ENCODE measurements around the gene TPSAB1. TPM values are rescaled to one million over a fixed set of nuclear protein-coding genes. Genes with fewer than 3 reads are reported as not detected.
"Not testable (repeated sequence)": the region's sequence is repeated elsewhere in the genome, so short reads cannot be mapped to it uniquely, and the experiment has no call there.

Gene TPSAB1
- total RNA-seq, 1 donor from 2014 or later, result not detected

DNA sequence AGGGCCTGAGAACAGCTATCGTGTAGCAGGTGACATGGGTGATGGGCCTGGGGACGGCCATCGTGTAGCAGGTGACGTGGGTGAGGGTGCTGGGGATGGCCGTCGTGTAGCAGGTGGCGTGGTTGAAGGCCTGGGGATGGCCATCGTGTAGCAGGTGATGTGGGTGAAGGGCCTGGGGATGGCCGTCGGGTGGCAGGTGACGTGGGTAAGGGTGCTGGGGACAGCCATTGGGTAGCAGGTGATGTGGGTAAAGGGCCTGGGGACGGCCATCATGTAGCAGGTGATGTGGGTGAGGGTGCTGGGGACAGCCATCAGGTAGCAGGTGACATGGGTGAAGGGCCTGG is 30.8 kb downstream of the TPSAB1 start:
- no peak overlapping the region for H3K27ac Mint-ChIP-seq (ENCODE audit: unreplicated experiment)

DNA sequence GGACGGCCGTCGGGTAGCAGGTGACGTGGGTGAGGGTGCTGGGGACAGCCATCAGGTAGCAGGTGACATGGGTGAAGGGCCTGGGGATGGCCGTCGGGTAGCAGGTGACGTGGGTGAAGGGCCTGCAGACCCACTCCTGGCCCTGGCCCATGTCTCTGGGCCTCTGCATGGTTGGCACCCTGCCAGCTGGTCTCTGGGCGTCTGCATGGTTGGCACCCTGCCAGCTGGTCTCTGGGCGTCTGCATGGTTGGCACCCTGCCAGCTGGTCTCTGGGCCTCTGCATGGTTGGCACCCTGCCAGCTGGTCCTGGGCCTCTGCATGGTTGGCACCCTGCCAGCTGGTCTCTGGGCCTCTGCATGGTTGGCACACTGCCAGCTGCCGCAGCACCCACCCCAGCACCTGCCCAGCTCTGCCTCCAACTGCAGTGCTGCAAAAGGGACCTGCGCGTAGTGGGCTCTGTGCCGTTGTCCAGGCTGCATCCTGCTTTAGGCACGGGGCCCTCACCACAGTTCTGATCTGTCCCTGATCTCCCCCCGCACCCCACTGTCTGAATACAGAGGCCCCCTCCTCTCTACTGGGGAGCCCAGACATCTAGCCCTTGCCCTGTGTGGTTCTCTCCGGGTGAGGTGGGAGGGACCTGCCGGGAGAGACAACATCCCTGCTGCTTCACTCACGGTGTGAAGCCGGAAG is 31.4 kb downstream of the TPSAB1 start:
- not testable (repeated sequence) for H3K4me1 Mint-ChIP-seq (ENCODE audit: low read depth, unreplicated experiment)

More for the DNA sequence above, 30.8 kb downstream of the TPSAB1 start:
- TF ChIP-seq, protein P1, sequence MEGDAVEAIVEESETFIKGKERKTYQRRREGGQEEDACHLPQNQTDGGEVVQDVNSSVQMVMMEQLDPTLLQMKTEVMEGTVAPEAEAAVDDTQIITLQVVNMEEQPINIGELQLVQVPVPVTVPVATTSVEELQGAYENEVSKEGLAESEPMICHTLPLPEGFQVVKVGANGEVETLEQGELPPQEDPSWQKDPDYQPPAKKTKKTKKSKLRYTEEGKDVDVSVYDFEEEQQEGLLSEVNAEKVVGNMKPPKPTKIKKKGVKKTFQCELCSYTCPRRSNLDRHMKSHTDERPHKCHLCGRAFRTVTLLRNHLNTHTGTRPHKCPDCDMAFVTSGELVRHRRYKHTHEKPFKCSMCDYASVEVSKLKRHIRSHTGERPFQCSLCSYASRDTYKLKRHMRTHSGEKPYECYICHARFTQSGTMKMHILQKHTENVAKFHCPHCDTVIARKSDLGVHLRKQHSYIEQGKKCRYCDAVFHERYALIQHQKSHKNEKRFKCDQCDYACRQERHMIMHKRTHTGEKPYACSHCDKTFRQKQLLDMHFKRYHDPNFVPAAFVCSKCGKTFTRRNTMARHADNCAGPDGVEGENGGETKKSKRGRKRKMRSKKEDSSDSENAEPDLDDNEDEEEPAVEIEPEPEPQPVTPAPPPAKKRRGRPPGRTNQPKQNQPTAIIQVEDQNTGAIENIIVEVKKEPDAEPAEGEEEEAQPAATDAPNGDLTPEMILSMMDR (IDR thresholded peaks at IDR 0.05; ENCODE audit: partially characterized antibody, unreplicated experiment), result no peak
- Mint-ChIP-seq H3K4me1 (ENCODE audit: low read depth, unreplicated experiment) (peaks cover 2% of the 10 kb centered on the region), H3K9me3 (ENCODE audit: unreplicated experiment) (peaks cover 12% of the 10 kb centered on the region), H3K36me3 (ENCODE audit: unreplicated experiment) (no peaks in the 10 kb centered on the region), H3K4me3 (ENCODE audit: unreplicated experiment) (no peak overlapping the region), H3K27me3 (ENCODE audit: unreplicated experiment) (peaks cover 7% of the 10 kb centered on the region)
- DNase-seq, result no peak

DNA sequence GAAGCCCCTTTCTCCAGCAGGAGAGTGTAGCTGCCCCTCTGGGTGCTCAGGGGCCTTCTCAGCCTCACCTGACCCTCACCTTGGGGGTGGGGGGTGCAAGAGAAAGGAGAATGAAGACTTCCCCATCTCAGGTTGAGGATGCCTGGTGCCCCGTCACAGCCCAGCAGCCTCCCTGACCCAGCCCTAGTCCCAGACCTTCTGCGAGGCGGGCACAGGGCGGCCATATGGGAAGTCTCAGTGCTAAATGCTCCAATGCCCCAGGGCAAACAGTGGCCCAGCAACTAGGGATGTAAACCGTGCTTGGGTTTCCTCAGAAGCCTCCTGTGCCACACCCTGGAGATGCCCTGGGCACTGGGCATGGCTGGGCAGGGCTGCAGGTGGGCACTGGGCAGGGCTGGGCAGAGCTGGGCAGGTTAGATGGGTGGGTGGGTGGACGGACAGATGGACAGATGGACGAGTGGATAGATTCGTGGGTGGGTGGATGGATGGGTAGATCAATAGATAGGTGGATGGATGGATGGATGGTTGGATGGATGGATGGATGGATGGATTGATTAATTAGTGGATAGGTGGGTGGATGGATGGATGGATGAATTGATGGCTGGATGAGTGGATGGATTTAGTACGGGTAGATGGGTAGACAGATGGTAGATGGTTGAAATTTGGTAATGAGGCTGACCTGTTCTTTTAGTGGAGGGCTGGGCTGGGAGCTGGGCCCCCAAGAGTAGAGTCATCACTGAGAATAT is 32.1 kb downstream of the TPSAB1 start:
- Mint-ChIP-seq H3K9me3 (ENCODE audit: unreplicated experiment) (peaks cover 12% of the 10 kb centered on the region), H3K27ac (ENCODE audit: unreplicated experiment) (no peak overlapping the region)

More for the DNA sequence above, 31.4 kb downstream of the TPSAB1 start:
- not testable (repeated sequence) for H3K36me3 Mint-ChIP-seq (ENCODE audit: unreplicated experiment); H3K27me3 Mint-ChIP-seq (ENCODE audit: unreplicated experiment); DNase-seq; H3K27ac Mint-ChIP-seq (ENCODE audit: unreplicated experiment); H3K4me3 Mint-ChIP-seq (ENCODE audit: unreplicated experiment)
- H3K9me3 Mint-ChIP-seq (ENCODE audit: unreplicated experiment), result peaks cover 12% of the 10 kb centered on the region

DNA sequence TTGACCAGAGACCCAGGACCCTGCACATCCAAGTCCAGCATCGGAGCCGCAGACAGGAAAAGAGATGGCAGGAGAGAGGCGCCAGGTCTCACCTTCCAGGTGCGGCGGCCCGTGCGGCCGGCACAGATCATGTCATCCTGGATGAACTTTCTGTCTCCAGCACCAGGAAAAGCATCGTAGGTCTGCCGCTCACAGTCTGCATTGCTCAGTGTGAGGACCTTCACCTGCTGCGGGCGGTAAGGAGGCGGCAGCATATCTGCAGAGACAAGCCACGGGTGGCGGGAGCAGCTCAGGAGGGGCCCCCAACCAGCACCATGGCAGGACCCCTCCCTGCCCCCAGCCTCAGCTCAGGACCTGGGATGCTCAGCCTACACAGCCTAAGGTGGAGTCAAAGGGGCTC is 33.3 kb downstream of the TPSAB1 start:
- TF ChIP-seq, protein P1 (IDR thresholded peaks at IDR 0.05; ENCODE audit: partially characterized antibody, unreplicated experiment), result no peak
- Mint-ChIP-seq H3K36me3 (ENCODE audit: unreplicated experiment) (no peaks in the 10 kb centered on the region), H3K4me3 (ENCODE audit: unreplicated experiment) (no peak overlapping the region), H3K27ac (ENCODE audit: unreplicated experiment) (no peak overlapping the region), H3K27me3 (ENCODE audit: unreplicated experiment) (peaks cover 7% of the 10 kb centered on the region), H3K9me3 (ENCODE audit: unreplicated experiment) (peaks cover 12% of the 10 kb centered on the region), H3K4me1 (ENCODE audit: low read depth, unreplicated experiment) (peaks cover 5% of the 10 kb centered on the region)
- DNase-seq, result no peak

More for the DNA sequence above, 32.1 kb downstream of the TPSAB1 start:
- Mint-ChIP-seq H3K36me3 (ENCODE audit: unreplicated experiment) (no peaks in the 10 kb centered on the region), H3K4me3 (ENCODE audit: unreplicated experiment) (no peak overlapping the region), H3K27me3 (ENCODE audit: unreplicated experiment) (peaks cover 7% of the 10 kb centered on the region), H3K4me1 (ENCODE audit: low read depth, unreplicated experiment) (peaks cover 4% of the 10 kb centered on the region)
- TF ChIP-seq, protein P1 (IDR thresholded peaks at IDR 0.05; ENCODE audit: partially characterized antibody, unreplicated experiment), result no peak
- no peak for DNase-seq

DNA sequence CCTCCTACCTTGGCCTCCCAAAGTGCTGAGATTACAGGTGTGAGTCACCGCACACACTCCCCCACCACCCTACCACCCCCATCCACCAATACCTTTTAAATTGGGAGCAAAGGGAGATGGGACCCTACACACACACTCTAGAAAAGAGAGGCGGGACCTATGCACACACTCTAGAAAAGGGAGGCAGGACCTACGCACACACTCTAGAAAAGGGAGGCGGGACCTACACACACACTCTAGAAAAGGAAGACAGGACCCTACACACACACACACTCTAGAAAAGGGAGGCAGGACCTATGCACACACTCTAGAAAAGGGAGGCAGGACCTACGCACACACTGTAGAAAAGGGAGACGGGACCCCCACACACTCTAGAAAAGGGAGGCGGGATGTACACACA is 34.3 kb downstream of the TPSAB1 start:
- H3K27me3 Mint-ChIP-seq (ENCODE audit: unreplicated experiment), result peaks cover 7% of the 10 kb centered on the region
- H3K27ac Mint-ChIP-seq (ENCODE audit: unreplicated experiment), result no peak overlapping the region
- H3K9me3 Mint-ChIP-seq (ENCODE audit: unreplicated experiment), result peaks cover 10% of the 10 kb centered on the region

More for the DNA sequence above, 34.3 kb downstream of the TPSAB1 start:
- Mint-ChIP-seq H3K36me3 (ENCODE audit: unreplicated experiment) (no peaks in the 10 kb centered on the region), H3K4me1 (ENCODE audit: low read depth, unreplicated experiment) (peaks cover 5% of the 10 kb centered on the region), H3K4me3 (ENCODE audit: unreplicated experiment) (no peak overlapping the region)
- TF ChIP-seq, protein P1 (IDR thresholded peaks at IDR 0.05; ENCODE audit: partially characterized antibody, unreplicated experiment), result no peak
- no peak for DNase-seq
